WTC11 (cell line): ENCODE data around the gene CAPN15. TPM values are rescaled to one million over a fixed set of nuclear protein-coding genes. Genes with fewer than 3 reads are reported as not detected.

Experiments used
- ATAC-seq: fragments of 200-7000 bp; cut with Tn5 transposase; 2 replicates; pipeline ENCODE4 v1.10.0; 2021; ENCODE audit warnings: mild to moderate bottlenecking, moderate library complexity
- Bru-seq: library from RNA; stranded (reverse); fragments of 400-500 nt; gene quantifications from one replicate; lab custom pipeline; 2021; lab: Mats Ljungman, UMichigan
- CTCF ChIA-PET: fragments of 300-600 bp; sonication (Branson Sonifier 250); formaldehyde crosslinking; loops from one replicate; lab custom pipeline; 2021; ENCODE audit warnings: antibody characterized with exemption; lab: Charles Lee
- POLR2A ChIA-PET: fragments of 350-600 bp; sonication (Branson Sonifier 250); formaldehyde crosslinking; loops from one replicate; lab custom pipeline; 2021; ENCODE audit warnings: antibody characterized with exemption; lab: Charles Lee
- DNase-seq: peaks from one replicate; pipeline ENCODE4 v3.0.0; 2021; ENCODE audit warnings: low spot score
- H3K27ac Mint-ChIP-seq: 2 replicates; pipeline ENCODE4 v1.8.0; 2021; ENCODE audit warnings: mixed read lengths
- H3K27me3 Mint-ChIP-seq: 2 replicates; pipeline ENCODE4 v1.8.0; 2021; ENCODE audit warnings: low read depth, mild to moderate bottlenecking, moderate library complexity, mixed read lengths
- H3K36me3 Mint-ChIP-seq: 2 replicates; pipeline ENCODE4 v1.8.0; 2021; ENCODE audit warnings: mixed read lengths
- H3K4me1 Mint-ChIP-seq: 2 replicates; pipeline ENCODE4 v1.8.0; 2022; ENCODE audit warnings: mixed read lengths
- H3K4me3 Mint-ChIP-seq: 2 replicates; pipeline ENCODE4 v1.8.0; 2021; ENCODE audit warnings: mild to moderate bottlenecking, moderate library complexity, mixed read lengths
- H3K9me3 Mint-ChIP-seq: 2 replicates; pipeline ENCODE4 v1.8.0; 2021; ENCODE audit warnings: mixed read lengths
- CREM ChIP-seq: sonication (generic); formaldehyde crosslinking; IDR thresholded peaks from 2 replicates; pipeline ENCODE4 v1.8.1; 2022; ENCODE audit warnings: mild to moderate bottlenecking, missing genetic modification reagents, moderate library complexity
- ELF4 ChIP-seq: sonication (generic); formaldehyde crosslinking; IDR thresholded peaks from 2 replicates; pipeline ENCODE4 v1.8.1; 2022; ENCODE audit warnings: low read depth, mild to moderate bottlenecking, moderate library complexity, missing genetic modification reagents
- ESRRA ChIP-seq: sonication (generic); formaldehyde crosslinking; IDR thresholded peaks from 2 replicates; pipeline ENCODE4 v1.8.1; 2022; ENCODE audit warnings: mild to moderate bottlenecking, missing genetic modification reagents, borderline replicate concordance
- FOXP4 ChIP-seq: sonication (generic); formaldehyde crosslinking; IDR thresholded peaks from 2 replicates; pipeline ENCODE4 v1.8.0; 2022; ENCODE audit warnings: mild to moderate bottlenecking, missing genetic modification reagents
- GABPB1 ChIP-seq: sonication (generic); formaldehyde crosslinking; IDR thresholded peaks from 2 replicates; pipeline ENCODE4 v1.8.1; 2023; ENCODE audit warnings: mild to moderate bottlenecking, missing genetic modification reagents
- IRF1 ChIP-seq: sonication (generic); formaldehyde crosslinking; IDR thresholded peaks from 2 replicates; pipeline ENCODE4 v1.8.0; 2023; ENCODE audit warnings: missing genetic modification reagents
- MAX ChIP-seq: sonication (generic); formaldehyde crosslinking; IDR thresholded peaks from 2 replicates; pipeline ENCODE4 v1.8.0; 2022; ENCODE audit warnings: mild to moderate bottlenecking, missing genetic modification reagents
- RELA ChIP-seq: sonication (generic); formaldehyde crosslinking; IDR thresholded peaks from 2 replicates; pipeline ENCODE4 v1.8.1; 2022; ENCODE audit warnings: missing genetic modification reagents, mild to moderate bottlenecking, borderline replicate concordance
- TEAD1 ChIP-seq: sonication (generic); formaldehyde crosslinking; IDR thresholded peaks from 2 replicates; pipeline ENCODE4 v1.8.0; 2022; ENCODE audit warnings: mild to moderate bottlenecking, missing genetic modification reagents
- ZNF121 ChIP-seq: sonication (generic); formaldehyde crosslinking; IDR thresholded peaks from 2 replicates; pipeline ENCODE4 v1.8.0; 2023; ENCODE audit warnings: missing genetic modification reagents
- long read RNA-seq, 3 experiments: library from RNA in 1 of 3; library from capped mRNA in 1 of 3; library from polyadenylated mRNA in 1 of 3; unstranded in 2 of 3; stranded (forward) in 1 of 3; transcript quantifications; one replicate each; pipeline ENCODE4 v2.0.0, GENCODE V29; 2021
- total RNA-seq: library from RNA; stranded (reverse); gene quantifications from 3 replicates; pipeline ENCODE4 v1.2.3, GENCODE V29; 2021
- TF ChIP-seq, protein P1 (sequence below): sonication (generic); formaldehyde crosslinking; IDR thresholded peaks from 2 replicates; pipeline ENCODE4 v1.8.0; 2023; ENCODE audit warnings: missing genetic modification reagents, mild to moderate bottlenecking, borderline replicate concordance
- TF ChIP-seq, protein P2 (sequence below): fragments of 250-450 bp; sonication (Bioruptor Pico); IDR thresholded peaks from 2 replicates; pipeline ENCODE4 v1.9.0; 2021; ENCODE audit warnings: mild to moderate bottlenecking, borderline replicate concordance
- TF ChIP-seq, protein P3 (sequence below): sonication (generic); formaldehyde crosslinking; IDR thresholded peaks from 2 replicates; pipeline ENCODE4 v1.8.0; 2022; ENCODE audit warnings: mild to moderate bottlenecking, missing genetic modification reagents
- TF ChIP-seq, protein P4 (sequence below): sonication (generic); formaldehyde crosslinking; IDR thresholded peaks from 2 replicates; pipeline ENCODE4 v1.8.0; 2022; ENCODE audit warnings: missing genetic modification reagents
- TF ChIP-seq, protein P5 (sequence below): fragments of 250-450 bp; sonication (Bioruptor Pico); IDR thresholded peaks from 2 replicates; pipeline ENCODE4 v1.8.0; 2021; ENCODE audit warnings: mild to moderate bottlenecking

CAPN15 gene
- total RNA-seq (89.3 to 110 TPM (median 93.8 TPM) in 3 replicates), Bru-seq, nascent RNA (percentile 48 among the genes with signal in this experiment)
- long read RNA-seq, experiment 1, full-length matches to known transcripts: 5 of 153 reads
- long read RNA-seq, experiment 1, partial matches to known transcripts: 59 of 153 reads
- long read RNA-seq, experiment 1, other reads (novel, unspliced or antisense): 89 of 153 reads
- long read RNA-seq, experiment 2, full-length matches to known transcripts: 6 of 76 reads
- long read RNA-seq, experiment 2, partial matches to known transcripts: 53 of 76 reads
- long read RNA-seq, experiment 2, other reads (novel, unspliced or antisense): 17 of 76 reads
- long read RNA-seq, experiment 3: 0 reads

- POLR2A ChIA-PET: interaction anchor here (1.2 kb wide), 1 partner anchor 14 kb away, joined by 3 read pairs; no protein-coding TSS in a partner anchor
- no peaks in the 10 kb centered on the region for H3K27me3 Mint-ChIP-seq
- ATAC-seq: peak; percentile 77
- H3K36me3 Mint-ChIP-seq: 0 out of 2 replicates have a peak, but pooled peaks cover 2% of the 10 kb centered on the region
- H3K4me3 Mint-ChIP-seq: peak within 1 kb of the TSS; percentile 89
- H3K9me3 Mint-ChIP-seq: no peaks in the 10 kb centered on the region
- H3K27ac Mint-ChIP-seq: peak within 1 kb of the TSS; percentile 76; the same call in 1 of the 2 replicates
- CTCF ChIA-PET: interaction anchor here (0.7 to 2.1 kb wide), 15 partner anchors 9 to 1178 kb away, joined by 3 to 10 read pairs (median 4); partner anchors contain the start of gene METTL26
- H3K4me1 Mint-ChIP-seq: peaks cover 20% of the 10 kb centered on the region
- DNase-seq: peak; percentile 77
- TF ChIP-seq, protein P1, sequence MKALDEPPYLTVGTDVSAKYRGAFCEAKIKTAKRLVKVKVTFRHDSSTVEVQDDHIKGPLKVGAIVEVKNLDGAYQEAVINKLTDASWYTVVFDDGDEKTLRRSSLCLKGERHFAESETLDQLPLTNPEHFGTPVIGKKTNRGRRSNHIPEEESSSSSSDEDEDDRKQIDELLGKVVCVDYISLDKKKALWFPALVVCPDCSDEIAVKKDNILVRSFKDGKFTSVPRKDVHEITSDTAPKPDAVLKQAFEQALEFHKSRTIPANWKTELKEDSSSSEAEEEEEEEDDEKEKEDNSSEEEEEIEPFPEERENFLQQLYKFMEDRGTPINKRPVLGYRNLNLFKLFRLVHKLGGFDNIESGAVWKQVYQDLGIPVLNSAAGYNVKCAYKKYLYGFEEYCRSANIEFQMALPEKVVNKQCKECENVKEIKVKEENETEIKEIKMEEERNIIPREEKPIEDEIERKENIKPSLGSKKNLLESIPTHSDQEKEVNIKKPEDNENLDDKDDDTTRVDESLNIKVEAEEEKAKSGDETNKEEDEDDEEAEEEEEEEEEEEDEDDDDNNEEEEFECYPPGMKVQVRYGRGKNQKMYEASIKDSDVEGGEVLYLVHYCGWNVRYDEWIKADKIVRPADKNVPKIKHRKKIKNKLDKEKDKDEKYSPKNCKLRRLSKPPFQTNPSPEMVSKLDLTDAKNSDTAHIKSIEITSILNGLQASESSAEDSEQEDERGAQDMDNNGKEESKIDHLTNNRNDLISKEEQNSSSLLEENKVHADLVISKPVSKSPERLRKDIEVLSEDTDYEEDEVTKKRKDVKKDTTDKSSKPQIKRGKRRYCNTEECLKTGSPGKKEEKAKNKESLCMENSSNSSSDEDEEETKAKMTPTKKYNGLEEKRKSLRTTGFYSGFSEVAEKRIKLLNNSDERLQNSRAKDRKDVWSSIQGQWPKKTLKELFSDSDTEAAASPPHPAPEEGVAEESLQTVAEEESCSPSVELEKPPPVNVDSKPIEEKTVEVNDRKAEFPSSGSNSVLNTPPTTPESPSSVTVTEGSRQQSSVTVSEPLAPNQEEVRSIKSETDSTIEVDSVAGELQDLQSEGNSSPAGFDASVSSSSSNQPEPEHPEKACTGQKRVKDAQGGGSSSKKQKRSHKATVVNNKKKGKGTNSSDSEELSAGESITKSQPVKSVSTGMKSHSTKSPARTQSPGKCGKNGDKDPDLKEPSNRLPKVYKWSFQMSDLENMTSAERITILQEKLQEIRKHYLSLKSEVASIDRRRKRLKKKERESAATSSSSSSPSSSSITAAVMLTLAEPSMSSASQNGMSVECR (CRISPR knock-in tag): peak; percentile 85
- TF ChIP-seq, protein P2, sequence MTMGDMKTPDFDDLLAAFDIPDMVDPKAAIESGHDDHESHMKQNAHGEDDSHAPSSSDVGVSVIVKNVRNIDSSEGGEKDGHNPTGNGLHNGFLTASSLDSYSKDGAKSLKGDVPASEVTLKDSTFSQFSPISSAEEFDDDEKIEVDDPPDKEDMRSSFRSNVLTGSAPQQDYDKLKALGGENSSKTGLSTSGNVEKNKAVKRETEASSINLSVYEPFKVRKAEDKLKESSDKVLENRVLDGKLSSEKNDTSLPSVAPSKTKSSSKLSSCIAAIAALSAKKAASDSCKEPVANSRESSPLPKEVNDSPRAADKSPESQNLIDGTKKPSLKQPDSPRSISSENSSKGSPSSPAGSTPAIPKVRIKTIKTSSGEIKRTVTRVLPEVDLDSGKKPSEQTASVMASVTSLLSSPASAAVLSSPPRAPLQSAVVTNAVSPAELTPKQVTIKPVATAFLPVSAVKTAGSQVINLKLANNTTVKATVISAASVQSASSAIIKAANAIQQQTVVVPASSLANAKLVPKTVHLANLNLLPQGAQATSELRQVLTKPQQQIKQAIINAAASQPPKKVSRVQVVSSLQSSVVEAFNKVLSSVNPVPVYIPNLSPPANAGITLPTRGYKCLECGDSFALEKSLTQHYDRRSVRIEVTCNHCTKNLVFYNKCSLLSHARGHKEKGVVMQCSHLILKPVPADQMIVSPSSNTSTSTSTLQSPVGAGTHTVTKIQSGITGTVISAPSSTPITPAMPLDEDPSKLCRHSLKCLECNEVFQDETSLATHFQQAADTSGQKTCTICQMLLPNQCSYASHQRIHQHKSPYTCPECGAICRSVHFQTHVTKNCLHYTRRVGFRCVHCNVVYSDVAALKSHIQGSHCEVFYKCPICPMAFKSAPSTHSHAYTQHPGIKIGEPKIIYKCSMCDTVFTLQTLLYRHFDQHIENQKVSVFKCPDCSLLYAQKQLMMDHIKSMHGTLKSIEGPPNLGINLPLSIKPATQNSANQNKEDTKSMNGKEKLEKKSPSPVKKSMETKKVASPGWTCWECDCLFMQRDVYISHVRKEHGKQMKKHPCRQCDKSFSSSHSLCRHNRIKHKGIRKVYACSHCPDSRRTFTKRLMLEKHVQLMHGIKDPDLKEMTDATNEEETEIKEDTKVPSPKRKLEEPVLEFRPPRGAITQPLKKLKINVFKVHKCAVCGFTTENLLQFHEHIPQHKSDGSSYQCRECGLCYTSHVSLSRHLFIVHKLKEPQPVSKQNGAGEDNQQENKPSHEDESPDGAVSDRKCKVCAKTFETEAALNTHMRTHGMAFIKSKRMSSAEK (CRISPR knock-in tag): no peak
- TF ChIP-seq, protein P3, sequence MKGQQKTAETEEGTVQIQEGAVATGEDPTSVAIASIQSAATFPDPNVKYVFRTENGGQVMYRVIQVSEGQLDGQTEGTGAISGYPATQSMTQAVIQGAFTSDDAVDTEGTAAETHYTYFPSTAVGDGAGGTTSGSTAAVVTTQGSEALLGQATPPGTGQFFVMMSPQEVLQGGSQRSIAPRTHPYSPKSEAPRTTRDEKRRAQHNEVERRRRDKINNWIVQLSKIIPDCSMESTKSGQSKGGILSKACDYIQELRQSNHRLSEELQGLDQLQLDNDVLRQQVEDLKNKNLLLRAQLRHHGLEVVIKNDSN (CRISPR knock-in tag): peak; percentile 60; the same call in 1 of the 2 replicates
- peak; percentile 7; the same call in 1 of the 2 replicates for TF ChIP-seq CREM (CRISPR knock-in tag)
- peak; percentile 68; the same call in 1 of the 2 replicates for TF ChIP-seq FOXP4 (CRISPR knock-in tag)
- TF ChIP-seq IRF1 (CRISPR knock-in tag): 0 out of 2 replicates have a peak, but pooled peaks have one; percentile 21
- TF ChIP-seq GABPB1 (CRISPR knock-in tag): peak; percentile 84
- peak; percentile 84 for TF ChIP-seq TEAD1
- TF ChIP-seq ZNF121: 0 out of 2 replicates have a peak, but pooled peaks have one; percentile 32
- TF ChIP-seq, protein P4, sequence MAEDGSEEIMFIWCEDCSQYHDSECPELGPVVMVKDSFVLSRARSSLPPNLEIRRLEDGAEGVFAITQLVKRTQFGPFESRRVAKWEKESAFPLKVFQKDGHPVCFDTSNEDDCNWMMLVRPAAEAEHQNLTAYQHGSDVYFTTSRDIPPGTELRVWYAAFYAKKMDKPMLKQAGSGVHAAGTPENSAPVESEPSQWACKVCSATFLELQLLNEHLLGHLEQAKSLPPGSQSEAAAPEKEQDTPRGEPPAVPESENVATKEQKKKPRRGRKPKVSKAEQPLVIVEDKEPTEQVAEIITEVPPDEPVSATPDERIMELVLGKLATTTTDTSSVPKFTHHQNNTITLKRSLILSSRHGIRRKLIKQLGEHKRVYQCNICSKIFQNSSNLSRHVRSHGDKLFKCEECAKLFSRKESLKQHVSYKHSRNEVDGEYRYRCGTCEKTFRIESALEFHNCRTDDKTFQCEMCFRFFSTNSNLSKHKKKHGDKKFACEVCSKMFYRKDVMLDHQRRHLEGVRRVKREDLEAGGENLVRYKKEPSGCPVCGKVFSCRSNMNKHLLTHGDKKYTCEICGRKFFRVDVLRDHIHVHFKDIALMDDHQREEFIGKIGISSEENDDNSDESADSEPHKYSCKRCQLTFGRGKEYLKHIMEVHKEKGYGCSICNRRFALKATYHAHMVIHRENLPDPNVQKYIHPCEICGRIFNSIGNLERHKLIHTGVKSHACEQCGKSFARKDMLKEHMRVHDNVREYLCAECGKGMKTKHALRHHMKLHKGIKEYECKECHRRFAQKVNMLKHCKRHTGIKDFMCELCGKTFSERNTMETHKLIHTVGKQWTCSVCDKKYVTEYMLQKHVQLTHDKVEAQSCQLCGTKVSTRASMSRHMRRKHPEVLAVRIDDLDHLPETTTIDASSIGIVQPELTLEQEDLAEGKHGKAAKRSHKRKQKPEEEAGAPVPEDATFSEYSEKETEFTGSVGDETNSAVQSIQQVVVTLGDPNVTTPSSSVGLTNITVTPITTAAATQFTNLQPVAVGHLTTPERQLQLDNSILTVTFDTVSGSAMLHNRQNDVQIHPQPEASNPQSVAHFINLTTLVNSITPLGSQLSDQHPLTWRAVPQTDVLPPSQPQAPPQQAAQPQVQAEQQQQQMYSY (CRISPR knock-in tag): no peak; the same call in 1 of the 2 replicates
- TF ChIP-seq ELF4 (CRISPR knock-in tag): 0 out of 2 replicates have a peak, but pooled peaks have one; percentile 48
- TF ChIP-seq RELA (CRISPR knock-in tag): peak; percentile 87; the same call in 1 of the 2 replicates
- TF ChIP-seq ESRRA (CRISPR knock-in tag): peak; percentile 91
- TF ChIP-seq, protein P5, sequence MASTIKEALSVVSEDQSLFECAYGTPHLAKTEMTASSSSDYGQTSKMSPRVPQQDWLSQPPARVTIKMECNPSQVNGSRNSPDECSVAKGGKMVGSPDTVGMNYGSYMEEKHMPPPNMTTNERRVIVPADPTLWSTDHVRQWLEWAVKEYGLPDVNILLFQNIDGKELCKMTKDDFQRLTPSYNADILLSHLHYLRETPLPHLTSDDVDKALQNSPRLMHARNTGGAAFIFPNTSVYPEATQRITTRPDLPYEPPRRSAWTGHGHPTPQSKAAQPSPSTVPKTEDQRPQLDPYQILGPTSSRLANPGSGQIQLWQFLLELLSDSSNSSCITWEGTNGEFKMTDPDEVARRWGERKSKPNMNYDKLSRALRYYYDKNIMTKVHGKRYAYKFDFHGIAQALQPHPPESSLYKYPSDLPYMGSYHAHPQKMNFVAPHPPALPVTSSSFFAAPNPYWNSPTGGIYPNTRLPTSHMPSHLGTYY (CRISPR knock-in tag): no peak
- TF ChIP-seq MAX (CRISPR knock-in tag): peak; percentile 82
Observed at GRCh38 chr16:527015-527903, at the start of gene CAPN15. TSS of gene CAPN15 (plus strand) at chr16:527712. CDS start at chr16:546839, 19,127 bp downstream.
